RWPE1 (cell line): ENCODE measurements around the gene AUH.
A peak's percentile ranks its signal among the peaks of the same experiment; 100 is the strongest.

Source experiments
- CTCF ChIA-PET: fragments of 350-600 bp; sonication (Branson Sonifier 250); formaldehyde crosslinking; extraction: SDS; loops from one replicate; lab custom pipeline; 2021; lab: Yijun Ruan, JAX
- POLR2A ChIA-PET: fragments of 400-600 bp; formaldehyde crosslinking; extraction: SDS; loops from one replicate; lab custom pipeline; 2020; ENCODE audit warnings: antibody characterized with exemption; ENCODE audit not compliant: low non-redundant PET; lab: Yijun Ruan, JAX
- DNase-seq: peaks from one replicate; pipeline ENCODE4 v3.0.0; 2012; ENCODE audit warnings: low spot score
- H3K27ac ChIP-seq: fragments of 450-650 bp; 2 replicates; pipeline ENCODE4 v1.5.1; 2017
- CTCF ChIP-seq: fragments of 450-650 bp; conservative IDR thresholded peaks from 2 replicates; pipeline ENCODE4 v1.5.1; 2017; ENCODE audit warnings: low read depth, mild to moderate bottlenecking

The AUH gene

GRCh38 chr9:91405343-91406077 is 43.8 kb upstream of the AUH start:
- H3K27ac ChIP-seq = no peak overlapping the region
- CTCF ChIA-PET = no interaction called here
- POLR2A ChIA-PET = no interaction called here
- no peak for TF ChIP-seq CTCF
- DNase-seq = no peak

- no peak overlapping the region for H3K27ac ChIP-seq
- TF ChIP-seq CTCF = no peak
- ChIA-PET POLR2A (no interaction called here), CTCF (no interaction called here)
- no peak for DNase-seq
Observed at GRCh38 chr9:91403665-91404543, 42.2 kb upstream of the AUH start.

GRCh38 chr9:91398926-91399325 is 37.2 kb upstream of the AUH start:
- CTCF ChIA-PET = interaction anchor here (0.7 kb wide), 1 partner anchor 877 kb away, joined by 3 read pairs; no protein-coding TSS in a partner anchor
- TF ChIP-seq CTCF = no peak
- no peak overlapping the region for H3K27ac ChIP-seq
- DNase-seq = no peak
- POLR2A ChIA-PET = no interaction called here

- TF ChIP-seq CTCF = no peak
- H3K27ac ChIP-seq = peak overlapping the region; percentile 23; the same call in 1 of the 2 replicates
- ChIA-PET CTCF (interaction anchor here (0.6 to 0.9 kb wide), 2 partner anchors 35 to 662 kb away, joined by 3 read pairs; no protein-coding TSS in a partner anchor), POLR2A (no interaction called here)
- DNase-seq = peak; percentile 85
Observed at GRCh38 chr9:91395553-91396471, 34.1 kb upstream of the AUH start.

GRCh38 chr9:91395106-91395552 is 33.4 kb upstream of the AUH start:
- peak; percentile 75 for DNase-seq
- ChIA-PET POLR2A (no interaction called here), CTCF (no interaction called here)
- no peak for TF ChIP-seq CTCF
- peak overlapping the region; percentile 23; the same call in 1 of the 2 replicates for H3K27ac ChIP-seq
